NCI-H2107 (cell line): ENCODE results near the gene GABBR2.

Experiments used
- DNase-seq: peaks from one replicate; lab custom pipeline; 2025; lab: John Stamatoyannopoulos, UW

GABBR2 gene

DNA sequence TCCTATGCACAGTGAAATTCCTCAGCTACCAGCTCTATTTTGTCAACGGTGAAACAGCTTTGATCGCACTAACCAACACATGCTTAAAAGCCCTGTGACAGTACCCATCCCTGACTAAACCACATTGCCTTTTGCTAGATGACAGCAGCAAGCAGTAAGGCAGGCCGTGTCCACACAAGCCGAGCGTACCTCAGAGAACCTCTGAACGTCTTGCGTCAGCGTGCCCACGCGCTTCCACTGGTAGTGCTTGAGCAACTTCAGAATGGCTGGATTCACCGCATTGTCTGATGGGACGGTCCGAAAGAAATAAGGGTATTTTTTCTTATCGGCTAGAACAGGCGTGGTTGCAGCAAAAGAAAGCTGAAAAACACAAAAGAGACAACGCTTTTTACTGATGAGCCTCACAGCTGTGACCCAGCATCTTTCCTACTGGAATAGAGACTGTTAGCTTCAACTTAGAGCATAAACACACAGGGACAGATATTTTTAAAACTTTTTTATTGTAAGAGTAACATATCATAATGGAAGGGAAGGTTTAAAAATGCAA is 167.0 kb downstream of the GABBR2 start:
- no peak for DNase-seq

DNA sequence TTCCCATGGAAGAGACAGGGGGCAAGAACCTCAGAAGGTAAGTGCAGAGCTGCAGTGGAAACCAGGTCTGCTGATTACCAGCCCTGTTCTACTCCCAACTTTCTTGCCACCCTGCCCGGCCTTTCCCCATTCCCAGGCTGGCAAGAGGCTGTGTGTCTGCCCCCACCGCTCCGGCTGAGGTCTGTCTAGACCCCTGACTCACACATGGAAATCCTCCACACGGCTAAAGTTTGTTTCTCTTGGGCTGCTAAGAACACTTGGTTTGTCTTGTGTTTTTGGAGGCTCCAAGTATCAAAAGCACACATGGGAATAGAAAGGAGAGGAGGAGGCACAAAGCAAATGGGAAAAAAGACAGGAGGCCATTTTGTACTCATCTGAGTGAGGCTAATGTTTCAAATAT is 168.3 kb downstream of the GABBR2 start:
- no peak for DNase-seq

DNA sequence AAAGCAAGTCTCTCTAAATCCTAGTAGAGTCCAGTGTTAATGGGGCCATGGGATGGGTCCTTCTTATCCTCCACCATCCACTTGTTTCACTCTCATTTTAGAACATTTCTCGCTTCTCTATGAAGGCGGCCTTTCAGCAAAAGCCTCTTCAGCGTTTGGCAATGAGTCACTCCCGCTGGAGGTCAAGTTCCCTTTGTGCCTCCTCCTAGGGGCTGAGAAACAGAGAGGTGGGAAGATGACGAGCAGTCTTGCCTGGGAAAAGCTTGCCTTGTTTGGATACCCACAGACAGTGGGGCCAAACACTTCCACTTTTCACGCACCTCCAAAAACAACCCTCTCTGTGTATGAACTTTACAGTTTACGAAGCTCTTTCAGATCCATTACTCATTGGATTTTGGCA is 168.8 kb downstream of the GABBR2 start:
- no peak for DNase-seq

DNA sequence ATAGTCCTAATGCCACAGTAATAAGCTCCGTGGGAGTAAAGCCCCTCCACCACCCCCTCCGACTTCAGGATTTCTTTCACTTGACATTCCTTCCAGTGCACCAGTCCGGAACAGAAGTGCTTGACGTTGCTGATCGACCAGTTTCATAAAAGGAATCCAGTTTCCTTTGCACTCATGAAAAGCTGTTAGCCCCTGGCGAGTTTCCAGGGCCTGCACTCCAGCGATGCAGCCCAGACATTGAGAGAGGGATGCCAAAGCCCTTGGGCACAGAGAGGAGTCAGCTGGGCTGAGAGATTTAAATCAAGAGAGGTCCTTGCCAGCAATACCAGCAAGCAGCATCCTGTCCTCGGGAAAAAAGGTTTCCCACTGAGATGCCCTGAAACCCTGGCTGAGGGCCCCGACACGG is 170.1 kb downstream of the GABBR2 start:
- DNase-seq: no peak

DNA sequence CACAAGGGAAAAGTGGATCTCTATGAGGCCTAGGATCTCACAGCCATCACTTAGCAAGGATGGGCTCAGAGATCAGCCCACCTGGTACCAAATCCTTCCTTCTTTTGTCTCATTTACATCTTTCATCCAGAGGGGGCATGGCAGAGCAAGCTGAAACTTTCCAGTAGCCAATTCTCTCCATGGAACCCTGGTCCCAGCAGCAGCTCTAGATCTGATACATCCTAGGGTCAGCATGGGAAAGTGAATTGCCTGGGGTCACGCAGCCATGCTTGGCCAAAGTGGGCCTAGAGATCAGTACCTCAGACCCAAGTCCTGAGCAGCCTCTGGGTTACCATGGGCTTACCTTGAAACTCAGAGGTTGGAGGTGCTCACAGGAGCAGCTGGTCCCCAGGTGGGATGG is 170.5 kb downstream of the GABBR2 start:
- no peak for DNase-seq

DNA sequence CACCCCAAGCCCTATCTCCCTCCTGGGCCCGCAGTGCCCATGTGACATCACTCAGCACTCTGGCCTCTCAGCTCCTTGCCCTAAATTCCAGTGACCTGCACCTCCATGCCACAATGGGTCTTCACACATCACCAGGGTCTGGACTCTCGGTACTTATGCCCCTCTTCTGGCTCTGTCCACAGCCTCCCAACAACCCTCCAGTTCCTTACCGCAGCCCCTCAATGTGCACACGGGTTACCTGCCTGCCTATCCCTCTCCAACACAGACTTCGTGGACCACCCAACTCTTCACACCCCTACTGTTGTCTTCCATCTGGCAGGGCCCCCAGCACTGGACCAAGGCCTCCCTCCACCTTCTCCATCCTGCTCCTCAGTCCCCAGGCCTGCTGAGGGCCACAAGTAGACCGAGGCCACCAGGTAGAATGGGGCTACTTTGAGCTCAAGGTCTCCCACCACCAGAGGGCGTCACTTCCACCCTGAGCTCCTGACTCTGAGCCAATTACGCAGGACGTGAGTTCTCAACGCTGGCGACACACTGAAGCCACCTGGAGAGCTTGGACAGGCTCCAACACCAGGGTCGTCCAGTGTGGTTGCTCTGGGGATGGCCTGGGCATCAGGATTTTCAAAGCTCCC is 172.1 kb downstream of the GABBR2 start:
- DNase-seq: no peak

DNA sequence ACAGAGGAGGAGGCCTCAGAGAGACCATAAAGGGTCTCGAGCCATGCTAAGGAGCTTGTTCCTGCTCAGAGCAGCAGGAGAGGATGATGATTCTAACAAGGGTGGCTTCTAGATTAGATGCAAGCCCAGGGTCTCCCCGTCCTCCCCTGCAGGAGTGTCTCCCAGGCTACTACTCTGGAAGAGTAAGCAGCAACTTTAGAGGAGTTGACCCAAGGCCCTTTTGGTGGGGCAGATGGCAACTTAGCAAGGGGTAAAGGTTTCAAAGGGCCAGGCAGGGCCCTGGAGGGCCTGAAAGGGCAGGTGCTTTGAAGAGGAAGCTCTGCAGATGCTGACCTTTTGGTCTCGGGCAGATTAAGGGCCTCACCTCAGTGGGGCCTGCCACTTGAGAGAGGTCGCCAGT is 174.9 kb downstream of the GABBR2 start:
- DNase-seq: no peak

DNA sequence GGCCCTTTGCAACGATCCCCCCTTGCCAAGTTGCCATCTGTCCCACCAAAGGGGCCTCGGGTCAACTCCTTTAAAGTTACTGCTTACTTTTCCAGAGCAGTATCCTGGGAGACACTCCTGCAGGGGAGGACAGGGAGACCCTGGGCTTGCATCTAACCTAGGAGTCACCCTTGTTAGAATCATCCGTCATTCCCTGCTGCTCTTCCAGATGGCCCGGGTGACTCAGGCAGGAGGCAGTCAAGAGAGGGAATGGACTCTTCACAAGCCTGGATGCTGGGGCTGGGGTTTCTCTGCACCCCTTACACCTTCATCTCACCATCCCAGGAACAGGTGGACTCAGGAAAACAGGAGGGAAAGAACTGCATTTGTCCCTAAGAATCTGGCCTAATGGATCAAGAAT is 175.6 kb downstream of the GABBR2 start:
- DNase-seq: no peak

DNA sequence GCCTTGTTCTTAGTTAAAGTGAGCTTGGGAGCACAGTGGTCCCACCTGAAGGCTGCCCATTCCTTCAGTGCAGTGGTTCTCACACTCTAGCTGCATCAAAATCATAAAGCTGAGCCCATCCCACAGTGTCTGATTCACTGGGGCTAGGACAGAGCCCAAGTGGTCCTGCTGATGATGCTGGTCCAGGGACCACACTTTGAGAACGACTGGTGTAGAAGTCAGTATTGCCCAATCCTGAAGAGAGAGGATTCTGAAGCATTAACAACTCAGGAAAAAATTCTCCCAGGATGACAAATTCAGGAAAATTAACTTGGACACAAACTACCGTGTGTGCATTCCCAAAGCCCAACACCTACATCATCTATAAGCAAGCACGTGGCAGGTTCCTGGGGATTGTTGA is 176.2 kb downstream of the GABBR2 start:
- DNase-seq: no peak

DNA sequence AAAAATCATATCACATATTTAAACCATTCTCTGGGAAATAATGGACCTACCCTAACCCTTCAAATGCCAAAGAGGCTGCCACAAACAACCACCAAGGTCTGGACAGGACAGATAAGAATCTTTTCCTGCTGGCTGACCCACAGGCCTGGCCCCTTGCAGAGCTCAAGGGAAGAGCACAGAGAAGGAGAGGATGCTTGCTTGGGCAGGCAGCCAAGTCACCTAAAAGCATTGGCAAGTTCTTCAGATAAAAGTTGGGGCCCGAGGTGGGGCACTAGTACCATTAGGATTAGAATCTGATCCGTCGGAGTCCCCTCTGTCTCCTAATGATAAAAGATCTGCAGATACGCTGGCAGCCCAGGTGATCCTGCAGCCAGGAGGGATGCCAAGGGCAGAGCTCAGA is 176.6 kb downstream of the GABBR2 start:
- no peak for DNase-seq

DNA sequence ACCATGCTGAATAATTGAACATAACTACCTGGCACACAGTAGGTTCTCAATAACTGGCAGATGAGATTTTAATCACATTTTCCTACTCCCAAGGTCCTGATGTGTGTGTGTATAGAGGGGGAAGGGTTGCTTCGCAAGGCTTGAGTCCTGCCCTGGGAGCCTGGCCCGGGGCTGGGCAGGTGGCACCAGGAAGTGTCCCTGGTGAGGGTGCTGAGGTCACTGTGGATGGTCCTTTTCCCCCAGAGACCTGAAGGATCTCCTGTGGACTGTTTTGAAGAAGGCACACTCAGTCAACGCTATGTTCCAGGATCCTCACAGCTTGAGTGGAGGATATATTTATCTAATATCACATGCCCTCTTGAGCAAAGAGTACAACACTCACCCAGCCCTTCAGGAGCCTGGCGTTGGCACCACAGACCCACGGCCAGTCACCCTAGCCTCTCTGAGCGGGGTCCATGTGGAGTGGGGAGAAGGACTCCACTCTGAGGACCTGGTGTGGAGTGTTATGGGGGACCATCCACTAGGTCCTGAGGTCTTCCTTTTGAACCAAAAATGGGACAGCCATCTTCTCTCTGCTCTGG is 177.8 kb downstream of the GABBR2 start:
- DNase-seq: no peak

DNA sequence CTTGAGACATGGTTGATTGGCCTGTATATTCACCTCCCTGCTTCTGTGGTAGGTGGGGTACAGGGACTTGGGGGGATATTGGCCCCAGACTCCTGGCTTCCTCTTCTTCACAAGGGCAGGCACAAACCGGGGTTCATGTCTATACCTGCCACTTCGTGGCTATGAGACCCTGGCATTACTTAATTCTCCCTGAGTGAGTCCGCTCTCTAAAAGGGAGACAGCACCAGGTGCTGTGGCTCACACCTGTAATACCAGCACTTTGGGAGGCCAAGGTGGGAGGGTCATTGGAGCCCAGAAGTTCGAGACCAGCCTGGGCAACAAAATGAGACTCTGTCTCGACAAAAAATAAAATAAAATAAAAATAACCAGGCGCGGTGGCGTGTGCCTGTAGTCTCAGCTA is 178.5 kb downstream of the GABBR2 start:
- no peak for DNase-seq

DNA sequence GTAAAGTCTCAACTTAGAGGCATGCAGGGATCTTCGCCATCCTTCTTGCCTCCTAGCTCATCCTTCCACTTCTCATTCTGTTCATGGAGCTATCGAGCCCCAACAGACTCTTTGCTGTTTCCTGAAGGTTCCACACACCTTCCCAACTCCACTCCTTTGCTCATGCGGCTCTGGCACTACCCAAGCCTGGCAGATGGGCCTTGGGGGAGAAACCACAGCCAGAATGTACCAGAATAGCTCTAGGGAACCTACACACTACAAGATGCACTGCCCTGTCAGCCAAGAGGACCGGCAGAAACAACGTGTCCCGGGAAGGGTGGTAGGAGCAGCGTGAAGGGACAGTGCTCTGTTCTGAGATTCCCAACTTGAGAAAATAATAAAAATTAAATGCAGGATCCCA is 178.9 kb downstream of the GABBR2 start:
- DNase-seq: no peak

DNA sequence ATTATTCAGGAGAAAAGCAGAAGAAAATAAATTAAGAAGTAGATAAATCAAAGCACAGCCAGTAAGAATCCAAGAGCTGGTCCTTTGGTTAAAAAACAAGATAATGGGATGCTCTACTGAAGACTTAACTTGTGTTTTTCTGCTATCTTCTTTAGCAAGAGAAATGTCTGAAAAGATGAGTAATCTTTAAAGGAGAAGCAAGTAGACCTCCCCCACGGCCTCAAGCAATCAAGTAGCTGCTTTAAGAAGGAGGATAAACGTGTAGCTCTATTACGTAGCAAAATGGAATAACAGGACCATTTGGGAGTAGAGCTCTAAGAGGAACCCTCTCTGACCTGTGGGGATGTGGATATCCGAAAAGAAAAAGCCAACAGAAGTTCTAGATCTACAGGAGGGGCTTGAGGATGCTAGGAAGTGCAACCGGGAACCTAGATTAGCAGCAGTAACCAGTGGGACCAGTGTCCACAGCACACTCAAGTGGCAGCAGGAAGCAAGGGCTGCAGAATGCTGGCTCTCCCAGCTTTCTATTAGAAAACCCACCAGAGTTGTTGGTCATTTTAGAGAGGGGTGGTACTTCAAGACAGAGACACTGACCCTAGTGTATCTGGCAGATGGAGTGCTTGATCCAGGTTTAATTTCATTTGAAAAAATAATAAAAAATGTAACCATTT is 185.4 kb downstream of the GABBR2 start:
- DNase-seq: no peak

DNA sequence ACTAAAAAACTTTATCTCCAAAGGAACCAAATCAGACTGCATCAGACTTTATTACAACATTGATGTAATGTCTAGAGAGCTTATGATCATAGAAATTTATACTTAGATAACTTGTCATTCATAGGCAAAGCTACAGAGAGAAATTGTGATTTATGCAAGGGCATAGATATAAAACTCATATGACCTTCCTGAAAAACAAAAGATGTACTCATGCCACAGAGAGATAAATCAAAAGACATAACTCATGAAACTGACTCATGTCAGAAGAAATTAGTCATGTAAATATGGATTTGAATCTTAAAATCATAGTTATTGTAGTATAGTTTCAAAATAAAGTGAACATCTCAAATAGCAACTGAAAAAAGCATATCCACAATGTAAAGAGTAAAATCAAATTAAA is 186.2 kb downstream of the GABBR2 start:
- DNase-seq: no peak

DNA sequence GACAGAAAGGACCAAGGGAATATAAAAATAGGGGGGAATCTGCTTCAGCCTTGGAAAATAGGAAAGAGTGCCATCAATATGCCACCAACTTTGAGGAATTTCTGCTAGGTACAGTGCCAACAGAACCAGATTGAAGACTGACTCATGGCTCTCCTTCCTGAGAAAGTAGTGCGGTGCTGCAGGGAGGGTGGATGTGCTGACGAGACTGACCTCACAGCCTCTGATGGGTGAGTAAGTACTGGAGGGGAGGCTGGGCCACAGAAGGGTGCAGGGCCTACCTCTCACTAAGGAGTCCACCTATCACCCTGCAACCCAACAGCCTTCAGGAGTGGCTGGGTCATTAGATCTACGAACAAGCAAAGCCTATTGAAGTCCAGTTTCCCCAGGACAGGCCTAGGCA is 187.6 kb downstream of the GABBR2 start:
- DNase-seq: no peak

DNA sequence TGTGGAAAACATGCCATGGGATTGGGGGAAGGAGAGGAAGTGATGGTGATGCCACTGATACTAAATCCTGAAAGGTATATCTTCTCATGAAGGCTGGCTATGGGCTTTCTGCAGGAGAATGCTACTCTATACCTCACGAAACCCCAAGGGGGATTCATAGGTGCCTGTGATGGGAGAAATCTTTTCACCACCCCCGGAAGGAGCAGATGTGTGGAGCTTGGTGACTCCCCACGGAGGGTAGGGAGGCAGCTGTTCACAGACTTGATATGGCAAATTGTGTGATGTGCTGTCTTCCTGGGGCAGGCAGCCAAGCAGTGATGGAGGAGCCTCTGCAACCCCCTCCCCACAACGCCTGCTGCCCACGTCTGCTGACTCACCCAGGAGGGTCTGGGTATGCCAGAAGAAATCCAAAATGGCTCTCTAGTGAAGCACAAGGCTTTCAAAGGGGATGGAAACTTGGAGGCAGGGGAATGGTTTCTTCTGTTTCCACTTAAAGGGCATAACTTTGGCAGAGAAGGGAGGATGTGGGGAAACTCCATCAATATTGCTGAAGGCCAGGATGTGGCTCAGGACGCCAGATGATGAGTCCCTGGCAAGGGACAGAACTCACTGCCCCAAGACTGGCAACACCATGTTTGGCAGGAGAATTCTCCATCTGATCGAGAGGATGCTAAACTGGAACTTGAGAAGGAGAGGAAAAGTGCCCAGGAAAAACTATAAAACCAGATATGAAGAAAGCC is 188.3 kb downstream of the GABBR2 start:
- no peak for DNase-seq

DNA sequence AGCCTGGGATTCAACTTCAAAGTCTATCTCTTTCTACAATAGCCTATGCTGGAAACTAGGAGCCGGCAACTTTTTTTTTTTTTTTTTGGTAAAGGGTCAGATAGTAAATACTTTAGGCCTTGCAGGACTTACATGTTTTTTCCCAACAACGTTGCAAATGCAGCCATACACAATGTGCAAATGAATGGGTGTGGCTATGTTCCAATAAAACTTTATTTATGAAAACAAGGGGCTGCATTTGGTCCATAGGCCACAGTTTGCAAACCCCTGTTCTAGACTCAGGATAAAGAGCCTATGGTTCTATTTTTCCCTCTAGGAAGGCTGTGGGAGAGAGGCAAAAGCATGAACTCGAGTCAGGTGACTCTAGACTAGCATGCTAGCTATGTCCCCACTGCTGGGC is 189.1 kb downstream of the GABBR2 start:
- no peak for DNase-seq

DNA sequence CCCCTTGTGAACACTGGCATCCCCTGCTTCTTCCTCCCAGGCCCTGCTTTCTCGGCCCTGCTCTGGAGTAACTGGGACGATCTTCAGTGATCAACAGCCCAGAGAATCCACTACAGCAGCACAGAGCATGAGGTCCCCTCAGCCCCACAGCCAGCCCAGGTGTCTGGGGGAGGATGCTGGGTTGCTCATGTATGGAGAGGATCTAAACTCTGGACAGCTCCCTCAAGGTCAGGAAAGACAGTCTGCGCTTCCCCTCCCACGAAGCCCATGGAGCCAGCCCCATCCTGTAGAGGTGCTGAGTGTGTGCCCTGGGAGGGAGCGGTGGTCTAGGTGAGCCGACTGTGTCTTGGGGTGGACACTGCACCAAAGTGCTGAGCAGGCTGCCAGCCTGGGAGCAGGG is 190.2 kb downstream of the GABBR2 start:
- DNase-seq: no peak

DNA sequence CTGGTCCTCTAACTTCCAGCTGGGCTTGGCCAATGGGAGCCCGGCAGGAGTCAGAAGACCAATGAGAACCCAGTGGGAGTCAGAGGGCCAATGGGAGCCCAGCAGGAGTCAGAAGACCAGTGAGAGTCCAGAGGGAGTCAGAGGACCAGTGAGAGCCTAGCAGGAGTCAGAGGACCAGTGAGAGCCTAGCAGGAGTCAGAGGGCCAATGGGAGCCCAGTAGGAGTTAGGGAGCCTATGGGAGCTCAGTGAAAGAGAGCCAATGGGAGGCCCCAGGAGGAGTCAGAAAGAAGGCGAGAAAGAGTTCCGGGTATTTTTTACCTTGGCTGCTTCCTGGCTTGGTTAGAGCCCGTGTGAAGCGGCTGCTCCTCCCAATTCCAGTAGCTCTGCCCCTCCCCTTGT is 191.0 kb downstream of the GABBR2 start:
- no peak for DNase-seq

DNA sequence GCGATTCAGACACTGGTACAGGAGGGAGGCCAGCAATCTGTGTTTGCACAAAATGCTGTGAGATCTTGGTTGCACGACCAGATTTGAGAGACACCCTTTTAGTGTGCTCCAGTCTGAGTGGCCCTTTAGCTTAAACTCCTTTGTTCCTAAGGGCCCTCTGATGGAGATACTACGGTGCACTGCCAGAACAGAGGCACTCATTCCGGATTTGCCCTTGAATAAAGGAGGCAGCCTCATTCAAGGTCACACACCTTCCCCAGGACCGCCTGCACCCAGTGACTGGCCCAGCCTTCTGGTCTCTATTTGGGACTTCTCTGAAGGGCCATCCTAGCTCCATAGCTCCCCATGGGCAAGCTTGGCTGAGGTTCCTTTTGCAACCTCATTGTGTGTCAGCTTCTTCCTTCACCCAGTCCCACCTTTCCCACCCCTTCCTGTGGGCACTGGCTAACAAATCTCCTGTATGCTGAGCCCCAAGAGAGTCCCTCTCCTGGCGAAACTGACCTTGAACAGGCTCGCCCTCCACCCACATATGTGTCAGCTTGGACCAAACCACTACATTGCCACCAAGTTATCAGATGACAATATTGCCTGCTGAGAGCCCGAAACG is 191.7 kb downstream of the GABBR2 start:
- DNase-seq: no peak

DNA sequence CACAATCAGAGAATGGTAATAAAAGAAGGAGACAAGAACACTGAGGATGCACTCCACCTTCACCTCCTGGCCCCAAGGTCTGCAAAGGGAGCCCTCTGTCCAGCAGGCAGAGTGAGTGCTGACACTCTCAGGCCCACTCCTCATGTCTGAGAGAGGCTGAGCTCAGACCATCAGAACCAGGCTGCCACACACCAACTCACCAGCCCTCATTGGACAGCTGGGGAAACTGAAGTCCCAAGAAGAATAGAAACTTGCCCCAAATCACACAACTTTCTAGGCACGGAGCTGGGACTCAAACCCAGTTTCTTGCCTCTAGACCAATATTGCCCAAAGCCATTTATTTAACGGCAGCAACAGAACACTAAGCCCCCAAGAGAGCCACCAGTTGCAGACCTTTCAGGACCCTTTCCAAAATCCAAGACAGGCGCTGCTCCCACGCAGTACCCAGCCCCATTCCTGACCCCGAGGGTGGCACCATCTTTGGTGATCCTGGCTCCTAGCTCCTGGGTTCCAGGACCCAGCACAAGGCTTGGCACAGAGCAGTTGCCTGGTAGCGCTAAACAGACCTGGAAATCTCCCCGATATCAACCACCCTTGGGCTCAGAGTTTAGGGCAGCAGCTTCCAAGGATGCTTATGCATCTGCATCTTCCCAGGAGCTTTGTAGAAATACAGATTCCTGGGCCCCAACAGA is 192.4 kb downstream of the GABBR2 start:
- DNase-seq: no peak
